ENCODE results near the gene C16orf92.
"Not testable (repeated sequence)": the region's sequence is repeated elsewhere in the genome, so short reads cannot be mapped to it uniquely, and the experiment has no call there.

Gene C16orf92

GRCh38 chr16:30033270-30033669 is 10.3 kb downstream of the C16orf92 start:
- Histone ChIP-seq H3K27me3 (ENCODE audit: insufficient read depth, low read length, poor library complexity, severe bottlenecking) (no peaks in the 10 kb centered on the region), H3K9me3 (ENCODE audit: insufficient read depth, low read depth, low read length) (no peaks in the 10 kb centered on the region), H3K9ac (ENCODE audit: low read depth, low read length, poor library complexity, severe bottlenecking) (no peak overlapping the region), H3F3A (ENCODE audit: low read depth) (no peaks in the 10 kb centered on the region), H2AFZ (ENCODE audit: low read length) (no peak overlapping the region), H3K36me3 (ENCODE audit: insufficient read depth, low read length) (no peaks in the 10 kb centered on the region), H3K4me1 (ENCODE audit: insufficient read depth, low read length, poor library complexity, severe bottlenecking) (peaks cover 12% of the 10 kb centered on the region), H3K79me2 (ENCODE audit: insufficient read depth, low read length) (no peaks in the 10 kb centered on the region), H3K4me2 (ENCODE audit: low read depth, low read length, poor library complexity, severe bottlenecking) (no peak overlapping the region), H3K4me3 (ENCODE audit: low read length, poor library complexity, severe bottlenecking) (no peak overlapping the region), H3K9me2 (replicated peaks; ENCODE audit: low read depth, low read length) (no peaks in the 10 kb centered on the region), H4K20me1 (ENCODE audit: insufficient read depth, low read length, poor library complexity, severe bottlenecking) (no peaks in the 10 kb centered on the region)
- no peak for TF ChIP-seq EZH2phosphoT487 (IDR thresholded peaks at IDR 0.05; ENCODE audit: borderline replicate concordance)
- no peak for TF ChIP-seq CTCF (conservative IDR thresholded peaks at IDR 0.05; ENCODE audit: low read length)

- TF ChIP-seq EZH2phosphoT487 (IDR thresholded peaks at IDR 0.05; ENCODE audit: borderline replicate concordance), result no peak
- TF ChIP-seq CTCF (conservative IDR thresholded peaks at IDR 0.05; ENCODE audit: low read length), result no peak
- no peaks in the 10 kb centered on the region for H4K20me1 ChIP-seq (ENCODE audit: insufficient read depth, low read length, poor library complexity, severe bottlenecking)
- no peaks in the 10 kb centered on the region for H3F3A ChIP-seq (ENCODE audit: low read depth)
- no peaks in the 10 kb centered on the region for H3K9me3 ChIP-seq (ENCODE audit: insufficient read depth, low read depth, low read length)
- no peaks in the 10 kb centered on the region for H3K4me1 ChIP-seq (ENCODE audit: insufficient read depth, low read length, poor library complexity, severe bottlenecking)
- H3K27me3 ChIP-seq (ENCODE audit: insufficient read depth, low read length, poor library complexity, severe bottlenecking), result no peaks in the 10 kb centered on the region
- H3K9ac ChIP-seq (ENCODE audit: low read depth, low read length, poor library complexity, severe bottlenecking), result no peak overlapping the region
- H2AFZ ChIP-seq (ENCODE audit: low read length), result no peak overlapping the region
- no peaks in the 10 kb centered on the region for H3K36me3 ChIP-seq (ENCODE audit: insufficient read depth, low read length)
- H3K79me2 ChIP-seq (ENCODE audit: insufficient read depth, low read length), result no peaks in the 10 kb centered on the region
- H3K9me2 ChIP-seq (replicated peaks; ENCODE audit: low read depth, low read length), result no peaks in the 10 kb centered on the region
- no peak overlapping the region for H3K4me3 ChIP-seq (ENCODE audit: low read length, poor library complexity, severe bottlenecking)
- H3K4me2 ChIP-seq (ENCODE audit: low read depth, low read length, poor library complexity, severe bottlenecking), result no peak overlapping the region
These were observed 17.2 kb downstream of the C16orf92 start for GRCh38 chr16:30040221-30040620.

GRCh38 chr16:30040690-30041089 is 17.7 kb downstream of the C16orf92 start:
- H3K4me2 ChIP-seq (ENCODE audit: low read depth, low read length, poor library complexity, severe bottlenecking); H3K4me3 ChIP-seq (ENCODE audit: low read length, poor library complexity, severe bottlenecking); H4K20me1 ChIP-seq (ENCODE audit: insufficient read depth, low read length, poor library complexity, severe bottlenecking); H3K9me2 ChIP-seq (replicated peaks; ENCODE audit: low read depth, low read length); H3K4me1 ChIP-seq (ENCODE audit: insufficient read depth, low read length, poor library complexity, severe bottlenecking); H3K9me3 ChIP-seq (ENCODE audit: insufficient read depth, low read depth, low read length); H3K36me3 ChIP-seq (ENCODE audit: insufficient read depth, low read length); H3K27me3 ChIP-seq (ENCODE audit: insufficient read depth, low read length, poor library complexity, severe bottlenecking); H3F3A ChIP-seq (ENCODE audit: low read depth); H3K9ac ChIP-seq (ENCODE audit: low read depth, low read length, poor library complexity, severe bottlenecking); H2AFZ ChIP-seq (ENCODE audit: low read length); H3K79me2 ChIP-seq (ENCODE audit: insufficient read depth, low read length): not testable (repeated sequence)

- Histone ChIP-seq H3K27me3 (ENCODE audit: insufficient read depth, low read length, poor library complexity, severe bottlenecking) (no peaks in the 10 kb centered on the region), H3K9me3 (ENCODE audit: insufficient read depth, low read depth, low read length) (no peaks in the 10 kb centered on the region), H3K4me1 (ENCODE audit: insufficient read depth, low read length, poor library complexity, severe bottlenecking) (no peaks in the 10 kb centered on the region), H3K4me3 (ENCODE audit: low read length, poor library complexity, severe bottlenecking) (no peak overlapping the region), H3K9me2 (replicated peaks; ENCODE audit: low read depth, low read length) (no peaks in the 10 kb centered on the region), H4K20me1 (ENCODE audit: insufficient read depth, low read length, poor library complexity, severe bottlenecking) (no peaks in the 10 kb centered on the region), H3F3A (ENCODE audit: low read depth) (no peaks in the 10 kb centered on the region), H2AFZ (ENCODE audit: low read length) (no peak overlapping the region), H3K4me2 (ENCODE audit: low read depth, low read length, poor library complexity, severe bottlenecking) (no peak overlapping the region), H3K9ac (ENCODE audit: low read depth, low read length, poor library complexity, severe bottlenecking) (no peak overlapping the region), H3K79me2 (ENCODE audit: insufficient read depth, low read length) (no peaks in the 10 kb centered on the region), H3K36me3 (ENCODE audit: insufficient read depth, low read length) (no peaks in the 10 kb centered on the region)
- TF ChIP-seq CTCF (conservative IDR thresholded peaks at IDR 0.05; ENCODE audit: low read length) (no peak; the same call in none of the 2 replicates), EZH2phosphoT487 (IDR thresholded peaks at IDR 0.05; ENCODE audit: borderline replicate concordance) (no peak)
These were observed 18.8 kb downstream of the C16orf92 start for GRCh38 chr16:30041841-30042240.

Measured in Loucy (cell line).